ENCODE measurements around the gene ZNF888.

ZNF888 gene

DNA sequence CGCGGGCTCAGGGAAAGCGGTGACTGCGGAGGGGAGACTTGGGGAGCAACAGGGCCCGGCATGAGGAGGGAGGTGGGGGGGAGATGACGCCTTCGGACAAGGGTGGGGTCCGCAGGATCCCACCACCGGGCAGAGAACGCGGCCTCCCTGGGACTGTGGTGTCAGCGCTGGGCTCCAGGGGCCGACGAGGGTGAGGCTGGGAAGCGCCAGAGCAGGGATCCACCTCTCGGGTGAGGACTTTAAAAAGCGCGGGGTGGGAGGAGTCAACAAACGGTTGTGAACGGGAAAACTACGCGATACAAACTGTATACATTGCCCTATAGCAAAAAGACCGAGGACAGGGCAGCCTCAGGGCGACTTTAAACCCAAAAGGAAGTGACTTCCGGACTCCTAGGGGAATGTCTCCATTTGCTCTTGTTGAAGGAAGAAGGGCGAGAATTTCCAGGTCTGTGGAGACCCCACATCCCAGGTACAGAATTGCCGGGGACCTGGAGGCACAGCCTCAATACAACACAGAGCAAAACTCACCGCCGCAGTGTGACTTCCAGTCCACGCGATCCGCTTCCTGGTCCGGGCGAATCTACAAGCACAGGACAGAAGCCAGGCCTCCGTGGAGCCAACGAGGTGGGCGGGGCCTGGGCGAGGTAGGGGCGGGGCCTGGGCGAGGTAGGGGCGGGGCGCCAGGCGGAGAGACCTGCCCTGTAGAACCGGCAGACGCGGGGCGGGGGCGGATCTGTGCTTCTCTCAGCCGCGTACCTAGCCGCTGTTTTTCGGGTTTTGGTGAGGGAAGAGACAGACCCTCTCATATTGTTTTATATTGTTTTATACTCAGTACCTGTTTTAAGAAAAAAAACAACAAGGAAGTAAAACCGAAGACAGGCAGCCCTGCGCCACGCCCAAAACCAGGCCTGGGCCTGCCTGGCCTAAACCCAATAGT is at the start of gene ZNF888:
Gene ZNF888 (minus strand): TSS at position 588 of the 937 bp plus-strand sequence. CDS start 5,555 bp downstream, outside the sequence.
- DNase-seq (ENCODE audit: low spot score), result peak; percentile 87

DNA sequence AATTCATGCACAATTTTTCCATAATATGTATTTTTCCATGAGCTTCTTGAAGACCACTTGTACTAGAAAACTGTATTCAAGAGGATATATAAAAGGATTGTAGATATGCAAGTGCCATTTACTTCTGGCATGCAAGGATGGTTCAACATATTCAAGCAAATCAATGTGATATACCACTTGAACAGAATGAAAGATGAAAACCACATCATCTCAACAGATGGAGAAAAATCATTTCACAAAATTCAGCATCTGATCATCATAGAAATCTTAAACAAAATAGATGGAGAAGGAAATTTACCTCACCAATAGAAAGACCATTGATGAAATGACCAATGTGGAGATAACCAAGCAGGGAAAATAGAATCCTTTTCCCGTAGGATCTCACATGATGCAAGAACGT is 44.5 kb upstream of the ZNF888 start:
- no peak for DNase-seq (ENCODE audit: low spot score)

DNA sequence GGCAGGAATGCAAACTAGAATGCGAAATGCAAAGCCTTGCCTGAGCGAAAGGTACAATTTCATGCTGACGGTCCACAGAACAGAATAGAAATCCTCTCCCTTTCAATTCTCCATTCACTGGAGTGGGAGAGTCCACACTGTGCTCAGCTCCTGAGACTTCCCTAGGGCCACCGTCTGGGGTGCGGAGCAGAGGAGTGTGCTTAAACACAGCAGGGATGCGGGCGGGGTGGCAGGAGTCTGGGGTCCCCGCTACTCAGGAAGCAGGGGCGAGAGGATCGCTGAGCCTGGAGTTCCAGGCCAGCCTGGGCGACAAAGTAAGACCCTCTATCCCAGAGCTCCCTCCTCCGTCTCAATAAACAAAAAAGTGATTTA is 40.0 kb upstream of the ZNF888 start:
- DNase-seq (ENCODE audit: low spot score), result peak; percentile 6

DNA sequence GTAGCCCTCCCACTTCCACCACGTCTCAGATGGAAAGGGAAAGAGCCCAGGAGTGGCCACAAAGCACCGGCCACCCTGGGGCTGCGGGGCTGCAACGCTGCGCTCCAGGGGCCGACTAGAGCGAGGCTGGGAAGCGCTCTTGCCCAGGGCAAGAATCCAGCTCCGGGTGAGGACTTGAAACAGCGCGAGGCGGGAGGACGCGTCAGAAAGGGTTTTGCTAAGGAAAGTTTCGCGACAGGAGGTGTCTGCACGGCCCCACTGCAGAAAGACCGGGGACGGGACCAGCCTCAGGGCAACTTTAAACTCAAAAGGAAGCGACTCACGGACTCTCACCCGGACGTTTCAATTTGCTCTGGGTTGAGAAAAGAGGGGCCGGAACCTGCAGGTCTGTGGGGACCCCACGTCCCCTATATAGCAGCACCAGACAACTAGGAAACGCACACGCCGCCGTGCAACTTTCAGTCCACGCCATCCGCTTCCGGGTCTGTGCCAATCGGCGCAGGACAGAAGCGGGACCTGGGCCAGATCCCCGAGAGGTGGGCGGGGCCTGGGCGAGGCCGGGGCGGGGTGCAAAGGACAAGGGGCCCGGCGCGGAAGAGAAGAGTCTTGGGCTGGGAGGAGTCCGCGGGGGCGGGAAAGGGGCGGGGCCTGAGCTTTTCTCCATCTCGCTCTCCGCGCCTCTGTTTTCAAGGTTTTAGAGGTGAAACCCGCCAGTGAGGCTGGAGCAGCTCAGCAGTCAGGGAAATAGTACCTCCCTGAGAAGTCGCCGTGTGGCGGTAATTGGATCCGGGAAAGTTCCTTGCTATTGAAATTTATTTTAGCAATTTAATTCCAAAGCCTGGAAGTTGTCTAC is 39.4 kb upstream of the ZNF888 start, which contains the start of gene ZNF816:
Gene ZNF816 (minus strand): TSS at position 488 of the 853 bp plus-strand sequence. CDS start 6,792 bp downstream, outside the sequence.
- peak; percentile 92 for DNase-seq (ENCODE audit: low spot score)

DNA sequence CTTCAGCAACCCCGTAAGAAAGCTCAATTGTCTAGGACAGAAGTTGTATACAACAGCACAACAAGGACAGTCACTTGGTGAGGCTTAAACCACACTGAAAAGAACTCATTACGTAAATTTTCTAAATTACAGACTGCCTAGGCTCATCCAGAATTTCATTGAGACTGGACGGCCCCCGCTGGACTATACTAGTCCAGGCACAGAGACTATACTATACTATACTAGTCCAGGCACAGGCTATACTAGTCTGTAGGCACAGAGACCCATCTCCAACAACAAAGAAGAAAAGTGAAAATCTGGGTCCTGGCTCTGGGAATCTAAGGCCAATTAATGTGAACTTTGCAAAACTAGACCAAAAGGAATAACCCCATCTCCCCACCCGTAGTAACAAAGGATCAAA is 38.8 kb upstream of the ZNF888 start:
- no peak for DNase-seq (ENCODE audit: low spot score)

DNA sequence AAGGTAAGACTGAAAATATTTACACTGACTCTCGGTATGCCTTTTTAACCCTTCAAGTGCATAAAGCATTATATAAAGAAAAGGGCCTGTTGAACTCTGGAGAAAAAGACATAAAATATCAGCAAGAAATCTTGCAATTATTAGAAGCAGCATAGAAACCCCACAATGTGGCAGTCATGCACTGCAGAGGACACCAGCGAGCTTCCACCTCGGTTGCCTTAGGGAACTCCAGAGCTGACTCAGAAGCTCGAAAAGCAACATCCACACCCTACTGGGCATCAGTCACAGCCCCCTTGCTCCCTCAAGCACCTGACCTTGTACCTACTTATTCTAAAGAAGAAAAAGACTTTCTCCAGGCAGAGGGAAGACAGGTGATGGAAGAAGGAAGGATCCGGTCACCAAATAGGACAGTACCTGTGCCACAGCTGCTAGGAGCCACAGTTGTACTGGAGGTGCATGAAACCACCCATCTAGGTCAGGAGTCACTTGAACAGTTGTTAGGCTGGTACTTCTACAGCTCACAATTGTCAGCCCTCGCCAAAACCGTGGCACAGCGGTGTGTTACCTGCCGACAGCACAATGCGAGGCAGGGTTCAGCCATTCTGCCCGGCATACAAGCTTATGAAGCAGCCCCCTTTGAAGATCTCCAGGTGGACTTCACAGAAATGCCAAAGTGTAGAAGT is 36.5 kb upstream of the ZNF888 start:
- DNase-seq (ENCODE audit: low spot score), result no peak

DNA sequence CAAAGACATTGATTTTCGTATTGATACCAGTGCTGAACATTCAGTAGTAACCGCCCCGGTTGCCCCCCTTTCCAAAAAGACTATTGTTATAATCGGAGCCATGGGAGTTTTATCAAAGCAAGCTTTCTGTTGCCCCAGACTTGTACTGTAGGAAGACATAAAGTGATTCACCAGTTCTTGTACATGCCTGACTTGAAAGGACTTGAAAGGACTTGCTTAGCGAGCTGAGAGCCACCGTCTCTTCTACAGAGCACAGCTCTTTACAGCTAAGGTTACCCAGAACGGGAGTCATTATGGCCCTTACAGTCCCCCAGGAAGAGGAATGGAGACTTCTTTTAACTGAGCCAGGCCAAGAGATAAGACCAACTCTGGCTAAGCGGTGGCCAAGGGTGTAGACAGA is 34.4 kb upstream of the ZNF888 start:
- no peak for DNase-seq (ENCODE audit: low spot score)

DNA sequence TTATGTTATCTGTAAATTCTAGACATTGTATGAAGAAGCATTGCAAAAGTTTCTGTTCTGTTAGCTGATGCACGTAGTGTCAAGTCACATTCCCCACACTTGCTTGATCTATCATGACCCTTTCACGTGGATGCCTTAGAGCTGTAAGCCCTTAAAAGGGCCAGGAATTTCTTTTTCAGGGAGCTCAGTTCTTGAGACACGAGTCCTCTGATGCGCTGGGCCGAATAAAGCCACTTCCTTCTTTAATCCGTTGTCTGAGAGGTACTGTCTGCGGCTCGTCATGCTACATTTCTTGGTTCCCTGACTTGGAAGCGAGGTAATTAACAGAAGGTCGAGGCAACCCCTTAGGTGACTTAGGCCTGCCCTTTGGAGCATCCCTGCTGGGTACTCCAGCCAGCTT is 33.7 kb upstream of the ZNF888 start:
- no peak for DNase-seq (ENCODE audit: low spot score)

DNA sequence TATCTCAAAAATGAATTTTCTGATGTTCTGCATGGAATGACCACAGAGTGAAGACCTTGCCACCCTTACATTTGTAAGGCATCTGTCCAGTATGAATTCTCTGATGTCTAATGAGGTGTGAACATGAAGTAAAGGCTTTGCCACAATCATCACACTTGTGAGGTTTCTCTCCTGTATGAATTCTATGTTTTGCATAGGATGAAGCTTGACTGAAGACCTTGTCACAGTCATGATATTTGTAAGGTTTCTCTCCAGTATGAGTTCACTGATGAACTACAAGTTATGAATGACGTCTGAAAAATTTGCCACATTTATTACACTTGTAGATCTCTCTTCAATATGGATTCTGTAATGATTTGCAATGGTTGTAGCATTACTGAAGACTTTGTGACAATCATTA is 26.2 kb upstream of the ZNF888 start:
- DNase-seq (ENCODE audit: low spot score), result no peak

DNA sequence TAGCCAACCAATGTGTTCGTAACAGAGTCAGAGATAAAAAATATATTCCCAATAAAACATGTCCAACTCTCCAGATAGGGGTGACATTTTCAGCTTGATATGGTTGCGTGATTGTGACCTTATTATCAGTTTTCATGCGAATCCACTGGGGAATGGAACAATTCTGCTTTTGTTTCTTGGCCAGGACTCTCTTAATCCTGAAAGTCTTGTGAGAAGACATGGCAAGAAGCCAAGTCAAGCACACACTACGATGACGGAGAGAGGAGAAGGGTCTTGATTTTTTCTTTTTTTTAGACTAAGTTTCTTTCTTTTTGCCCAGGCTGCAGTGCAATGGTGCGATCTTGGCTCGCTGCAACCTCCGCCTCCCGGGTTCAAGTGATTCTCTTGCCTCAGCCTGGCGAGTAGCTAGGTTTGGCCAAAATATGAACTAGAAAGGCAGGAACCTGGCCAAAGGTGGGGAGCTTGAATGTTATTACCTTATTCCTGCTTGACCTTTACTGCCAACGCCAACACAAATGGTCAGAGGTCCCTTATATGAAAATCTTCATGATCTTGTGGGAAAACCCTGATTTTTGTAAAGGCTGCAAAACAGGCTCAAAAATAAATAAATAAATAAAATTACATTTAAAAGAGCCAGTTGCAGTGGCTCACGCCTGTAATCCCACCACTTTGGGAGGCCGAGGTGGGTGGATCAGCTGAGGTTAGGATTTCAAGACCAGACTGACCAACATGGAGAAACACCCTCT is 25.0 kb upstream of the ZNF888 start:
- no peak for DNase-seq (ENCODE audit: low spot score)

DNA sequence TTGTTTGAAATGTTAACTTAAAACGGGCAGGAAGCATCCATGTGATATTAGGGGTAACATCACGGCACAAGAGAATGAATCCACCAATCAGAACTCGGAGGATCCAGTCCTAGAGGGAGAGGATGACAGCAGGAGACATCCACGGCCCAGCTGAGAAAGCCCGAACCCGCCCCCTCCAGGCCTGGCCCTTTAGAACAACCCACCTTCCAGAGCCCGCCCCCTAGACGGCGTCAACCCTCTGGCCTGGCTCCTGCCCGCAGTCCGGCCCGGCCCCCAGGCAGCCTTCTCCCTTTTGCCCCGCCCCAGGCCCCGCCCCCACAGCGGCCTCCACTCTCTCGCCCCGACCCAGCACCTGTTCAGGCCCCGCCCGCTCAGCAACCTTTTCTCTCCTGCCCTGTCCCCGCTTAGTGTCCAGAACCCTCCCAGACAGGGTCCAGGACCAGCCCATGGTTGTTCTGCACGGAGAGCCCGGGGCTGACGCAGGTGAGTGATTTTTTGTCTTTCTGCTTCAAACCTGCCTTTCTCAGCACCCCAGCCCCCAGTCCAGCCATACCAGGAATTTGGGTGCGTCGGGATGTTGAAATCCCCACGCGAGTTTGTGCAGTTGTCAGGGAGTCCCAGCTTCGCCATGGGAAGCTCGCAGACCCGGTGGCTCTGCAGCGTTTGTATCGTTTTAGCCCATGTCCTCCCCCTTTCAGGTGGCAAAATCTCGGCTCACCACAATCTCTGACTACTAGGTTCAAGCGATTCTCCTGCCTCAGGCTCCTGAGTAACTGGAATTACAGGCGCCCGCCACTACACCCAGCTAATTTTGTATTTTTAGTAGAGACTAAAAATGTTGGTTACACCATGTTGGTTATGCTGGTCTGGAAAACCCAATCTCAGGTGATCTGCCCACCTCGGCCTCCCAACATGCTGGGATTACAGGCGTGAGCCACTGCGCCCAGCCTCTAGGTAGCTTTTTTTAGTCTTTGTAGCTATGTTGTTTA is 23.4 kb upstream of the ZNF888 start:
- no peak for DNase-seq (ENCODE audit: low spot score)

DNA sequence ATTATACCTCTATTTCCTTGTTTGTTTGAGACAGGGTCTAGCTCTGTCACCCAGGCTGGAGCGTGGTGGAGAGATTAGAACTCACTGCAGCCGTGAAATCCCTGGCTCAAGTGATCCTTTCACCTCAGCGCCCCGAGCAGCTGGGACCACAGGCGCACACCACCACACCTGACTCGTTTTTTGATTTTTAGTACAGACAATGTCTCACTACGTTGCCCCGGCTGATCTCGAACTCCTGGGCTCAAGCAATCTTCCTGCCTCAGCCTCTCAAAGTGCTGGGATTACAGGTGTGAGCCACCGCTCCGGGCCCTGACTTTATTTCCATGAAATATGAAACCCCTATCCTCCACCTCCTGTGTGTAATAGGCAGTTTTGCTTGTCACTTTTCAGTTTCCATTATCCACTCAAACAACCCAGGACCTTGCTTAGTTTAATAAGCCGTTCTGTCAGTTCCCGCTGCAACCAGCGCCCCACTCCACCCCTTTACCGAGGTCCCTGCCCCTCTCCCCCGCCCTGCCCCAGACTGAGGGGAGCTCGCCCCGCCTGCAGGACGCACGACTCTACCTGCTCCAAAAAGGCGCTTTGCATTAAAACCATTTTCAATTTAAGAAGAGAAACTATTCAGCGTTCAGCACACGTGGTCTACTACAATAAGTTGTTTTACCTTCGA is 22.6 kb upstream of the ZNF888 start:
- DNase-seq (ENCODE audit: low spot score), result no peak

DNA sequence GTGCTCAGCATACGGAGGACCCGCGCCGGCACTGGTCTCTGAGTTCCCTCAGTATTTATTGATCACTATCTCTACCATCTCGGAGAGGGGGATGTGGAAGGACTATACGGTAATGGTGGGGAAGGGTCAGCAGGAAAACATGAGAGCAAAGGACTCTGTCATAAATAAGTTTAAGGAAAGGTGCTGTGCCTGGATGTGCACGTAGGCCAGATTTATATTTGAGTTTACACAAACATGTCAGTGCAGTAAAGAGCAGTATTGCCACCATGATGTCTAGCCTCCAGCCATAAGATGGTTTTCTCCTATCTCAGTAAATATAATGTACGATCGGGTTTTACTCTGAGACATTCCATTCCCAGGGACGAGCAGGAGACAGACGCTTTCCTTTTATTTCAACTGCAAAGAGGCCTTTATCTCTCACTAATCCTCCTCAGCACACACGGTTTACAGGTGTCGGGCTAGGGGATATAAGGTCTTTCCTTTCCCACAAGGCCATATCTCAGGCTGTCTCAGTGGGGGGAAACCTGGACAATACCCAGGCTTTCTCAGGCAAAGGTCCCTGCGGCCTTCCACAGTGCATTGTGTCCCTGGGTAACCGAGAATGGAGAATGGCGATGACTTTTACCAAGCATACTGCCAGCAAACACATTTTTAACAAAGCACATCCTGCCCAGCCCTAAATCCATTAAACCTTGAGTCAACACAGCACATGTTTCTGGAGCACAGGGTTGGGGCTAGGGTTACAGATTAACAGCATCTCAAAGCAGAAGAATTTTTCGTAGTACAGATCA is 21.7 kb upstream of the ZNF888 start:
- DNase-seq (ENCODE audit: low spot score), result peak; percentile 38

DNA sequence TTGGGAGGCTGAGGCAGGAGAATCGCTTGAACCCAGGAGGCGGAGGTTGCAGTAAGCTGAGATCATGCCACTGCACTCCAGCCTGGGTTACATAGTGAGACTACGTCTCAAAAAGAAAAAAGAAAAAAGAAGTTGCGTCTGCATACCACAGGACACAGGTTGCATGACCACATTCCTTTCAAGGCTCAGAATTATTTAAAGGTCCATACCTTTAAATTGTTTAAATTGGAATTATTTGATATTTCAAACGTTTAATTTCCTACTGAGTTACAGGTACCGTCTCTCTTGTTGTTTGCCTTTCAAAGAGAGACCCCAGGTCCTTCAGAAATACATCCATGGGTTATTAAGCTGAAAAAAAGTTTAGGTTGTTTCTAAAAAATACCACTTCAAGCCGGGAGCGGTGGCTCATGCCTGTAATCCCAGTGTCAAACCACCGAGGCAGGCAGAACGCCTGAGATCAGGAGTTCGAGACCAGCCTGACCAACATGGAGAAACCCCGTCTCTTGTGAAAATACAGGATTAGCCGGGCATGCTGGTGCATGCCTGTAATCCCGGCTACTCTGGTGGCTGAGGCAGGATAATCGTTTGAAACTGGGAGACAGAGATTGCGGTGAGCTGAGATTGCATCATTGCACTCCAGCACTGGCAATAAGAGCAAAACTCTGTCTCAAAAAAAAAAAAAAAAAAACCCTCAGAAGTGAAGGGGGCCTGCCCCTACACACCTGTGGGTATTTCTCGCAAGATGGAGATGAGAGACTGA is 20.8 kb upstream of the ZNF888 start:
- no peak for DNase-seq (ENCODE audit: low spot score)

DNA sequence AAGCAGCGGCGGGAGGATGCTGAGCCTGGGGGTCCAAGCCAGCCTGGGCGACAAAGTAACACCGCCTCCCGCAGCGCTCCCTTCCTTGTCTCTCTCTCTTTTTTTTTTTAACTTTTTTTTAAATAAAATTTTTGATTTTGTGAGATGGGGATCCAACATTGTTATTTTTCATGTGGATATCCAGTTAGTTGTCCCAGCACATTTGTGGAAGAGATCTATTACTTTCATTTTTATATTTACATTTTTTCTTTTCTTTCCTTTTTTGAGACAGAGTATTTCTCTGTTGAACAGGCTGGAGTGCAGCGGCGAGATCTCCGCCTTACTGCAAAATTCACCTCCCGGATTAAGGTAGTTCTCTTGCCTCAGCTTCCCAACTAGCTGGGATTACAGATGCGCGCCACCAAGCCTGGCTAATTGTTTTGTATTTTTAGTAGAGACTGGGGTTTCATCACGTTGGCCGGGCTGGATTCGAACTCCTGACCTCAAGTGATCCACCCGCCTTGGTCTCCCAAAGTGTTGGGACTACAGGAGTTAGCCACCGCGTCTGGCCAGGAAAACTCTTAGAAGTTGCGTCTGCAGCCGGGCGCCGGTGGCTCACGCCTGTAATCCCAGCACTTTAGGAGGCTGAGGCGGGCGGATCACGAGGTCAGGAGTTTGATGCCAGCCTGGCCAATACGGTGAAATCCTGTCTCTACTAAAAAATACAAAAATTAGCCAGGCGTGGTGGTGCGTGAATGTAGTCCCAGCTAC is 20.1 kb upstream of the ZNF888 start:
- DNase-seq (ENCODE audit: low spot score), result no peak

DNA sequence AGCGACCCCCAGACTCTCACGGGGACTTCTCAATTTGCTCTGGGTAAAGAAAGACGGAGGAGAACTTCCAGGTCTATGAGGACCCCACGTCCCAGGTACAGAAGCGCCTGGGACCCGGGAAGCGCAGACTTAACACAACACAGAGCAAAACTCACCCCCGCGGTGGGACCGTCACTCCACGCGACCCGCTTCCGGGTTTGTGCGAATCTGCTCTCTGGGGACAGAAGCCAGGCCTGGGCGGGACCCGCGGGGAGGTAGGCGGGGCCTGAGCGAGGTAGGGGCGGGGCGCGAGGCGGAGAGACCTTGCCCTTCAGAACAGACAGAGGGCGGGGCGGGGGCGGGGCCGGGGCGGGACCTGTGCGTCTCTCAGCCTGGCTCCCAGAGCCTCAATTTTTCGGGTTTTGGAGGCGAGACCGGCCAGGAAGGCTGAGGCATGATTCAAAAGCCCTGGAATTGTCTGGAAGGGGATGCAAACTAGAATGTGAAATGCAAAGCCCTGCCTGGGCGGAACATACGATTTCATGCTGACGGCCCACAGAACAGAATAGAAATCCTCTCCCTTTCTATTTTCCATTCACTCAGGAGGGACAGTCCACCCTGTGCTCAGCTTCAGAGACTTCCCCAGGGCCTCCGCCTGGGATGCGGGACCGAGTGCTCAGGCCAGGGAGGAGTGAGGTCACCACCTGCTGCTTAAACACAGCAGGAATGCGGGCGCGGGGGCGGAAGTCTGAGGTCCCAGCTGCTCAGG is 19.3 kb upstream of the ZNF888 start:
- DNase-seq (ENCODE audit: low spot score), result peak; percentile 83

DNA sequence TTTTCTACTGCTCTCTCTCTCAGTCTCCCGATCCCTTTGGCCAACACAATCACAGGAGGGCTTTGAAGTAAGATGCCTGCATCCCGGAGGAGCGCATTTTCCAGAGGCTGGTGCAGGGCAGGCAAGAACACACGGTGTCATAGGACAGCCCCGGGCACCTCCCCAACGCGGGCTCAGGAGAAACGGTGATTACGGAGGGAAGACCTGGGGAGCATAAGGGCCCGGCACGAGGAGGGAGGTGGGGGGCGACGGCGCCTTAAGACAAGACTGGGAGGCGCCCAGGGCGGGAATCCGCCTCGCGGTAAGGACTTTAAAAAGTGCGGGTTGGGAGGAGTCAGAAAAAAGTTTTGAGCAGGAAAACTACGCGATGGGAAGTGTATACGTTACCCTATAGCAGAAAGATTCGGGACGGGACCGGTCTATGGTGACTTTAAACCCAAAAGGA is 18.7 kb upstream of the ZNF888 start:
- DNase-seq (ENCODE audit: low spot score), result peak; percentile 11

Data from LoVo (cell line).